Upper lobe of left lung (tissue), 4 donors: ENCODE results near the gene SLCO4A1.

Experiments
- CTCF ChIP-seq, 6 experiments: fragments of 450-650 bp in 4 of 6; fragments of 200-600 bp in 2 of 6; sonication (generic) in 2 of 6; IDR thresholded peaks; one replicate each; pipeline ENCODE4 v1.5.1; 2016 to 2019; ENCODE audit warnings: antibody characterized with exemption in 6 of 6
- EP300 ChIP-seq, 4 donors: sonication (generic); formaldehyde crosslinking; IDR thresholded peaks; one replicate each; pipeline ENCODE4 v1.5.1; 2017; ENCODE audit warnings: antibody characterized with exemption in 4 of 4, control low read depth in 2 of 4

DNA sequence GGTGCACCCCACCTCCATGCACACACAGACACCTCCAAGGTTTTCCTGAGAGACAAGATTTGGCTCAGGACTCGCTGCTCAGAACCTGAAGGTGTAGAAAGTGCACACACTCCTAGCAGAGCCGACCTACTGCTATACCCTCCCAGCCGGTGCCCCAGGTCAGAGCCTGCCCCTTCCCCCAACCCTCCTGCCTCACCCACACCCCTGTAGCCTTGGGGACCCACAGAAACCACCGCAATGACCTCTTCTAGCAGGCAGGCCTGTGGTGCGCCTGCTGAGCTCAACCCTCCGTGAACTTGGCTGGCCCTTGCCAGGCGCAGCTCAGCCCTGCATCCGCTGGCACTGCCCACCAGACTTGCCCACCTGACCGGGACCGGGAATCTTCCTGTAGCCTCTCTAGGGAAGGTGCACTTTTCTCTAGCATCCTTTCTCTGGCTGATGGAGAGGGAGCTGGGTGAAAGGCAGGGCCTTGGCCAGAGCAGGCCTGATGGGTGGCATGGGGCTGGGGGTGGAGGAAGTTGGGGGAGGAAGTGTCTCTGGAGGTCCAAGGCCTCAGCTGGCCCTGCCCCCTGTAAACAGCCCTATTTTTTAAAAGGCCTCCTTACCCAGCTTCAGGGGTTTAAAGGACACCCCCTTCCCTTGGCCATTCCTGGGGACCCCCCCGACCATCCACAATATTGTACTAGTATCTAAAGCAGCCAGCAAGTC lies 36.9 kb upstream of the SLCO4A1 start:
- no peak for TF ChIP-seq EP300 (IDR thresholded peaks at IDR 0.05)
- no peak for TF ChIP-seq CTCF (IDR thresholded peaks at IDR 0.05)
